Subcutaneous abdominal adipose tissue (tissue), 5 donors: ENCODE results near the gene SIGLEC9.
A peak's percentile ranks its signal among the peaks of the same experiment; 100 is the strongest.

Experiments
- H3K27ac ChIP-seq: one replicate; pipeline ENCODE4 v1.7.0; 2013; ENCODE audit warnings: low read depth, mild to moderate bottlenecking, inconsistent platforms, low read length, moderate library complexity
- H3K27me3 ChIP-seq, 5 donors: one replicate each; pipeline ENCODE4 v1.7.0; 2013; ENCODE audit warnings: low read length in 5 of 5, inconsistent platforms in 1 of 5; ENCODE audit not compliant: control insufficient read depth in 5 of 5, insufficient read depth in 4 of 5
- H3K36me3 ChIP-seq, 5 donors: one replicate each; pipeline ENCODE4 v1.7.0; 2013; ENCODE audit warnings: low read length in 5 of 5; ENCODE audit not compliant: control insufficient read depth in 5 of 5, insufficient read depth in 5 of 5
- H3K4me1 ChIP-seq, 5 donors: one replicate each; pipeline ENCODE4 v1.7.0; 2013; ENCODE audit warnings: low read length in 5 of 5, mild to moderate bottlenecking in 3 of 5, moderate library complexity in 1 of 5; ENCODE audit not compliant: control insufficient read depth in 5 of 5, insufficient read depth in 5 of 5
- H3K4me3 ChIP-seq, 5 donors: one replicate each; pipeline ENCODE4 v1.7.0; 2013; ENCODE audit warnings: low read length in 5 of 5, low read depth in 1 of 5
- H3K9ac ChIP-seq, 5 donors: one replicate each; pipeline ENCODE4 v1.7.0; 2013; ENCODE audit warnings: low read length in 5 of 5, mild to moderate bottlenecking in 4 of 5, moderate library complexity in 3 of 5
- H3K9me3 ChIP-seq, 5 donors: one replicate each; pipeline ENCODE4 v1.7.0; 2013; ENCODE audit warnings: low read length in 5 of 5; ENCODE audit not compliant: control insufficient read depth in 5 of 5
- donor health status: healthy.
- donor health status: healthy.
- donor health status: healthy.
- donor health status: healthy.
- donor health status: healthy.

SIGLEC9 gene

GRCh38 chr19:51084505-51084904 lies 40.2 kb upstream of the SIGLEC9 start:
- Histone ChIP-seq H3K4me1 (peaks cover 0 to 3% (median 0%) of the 10 kb centered on the region in 5 donors), H3K27me3 (peaks cover 3 to 23% (median 13%) of the 10 kb centered on the region in 5 donors), H3K36me3 (peaks cover 0 to 2% (median 0%) of the 10 kb centered on the region in 5 donors), H3K9ac (no peak overlapping the region), H3K27ac (no peak overlapping the region), H3K4me3 (no peak overlapping the region), H3K9me3 (no peaks in the 10 kb centered on the region)

DNA sequence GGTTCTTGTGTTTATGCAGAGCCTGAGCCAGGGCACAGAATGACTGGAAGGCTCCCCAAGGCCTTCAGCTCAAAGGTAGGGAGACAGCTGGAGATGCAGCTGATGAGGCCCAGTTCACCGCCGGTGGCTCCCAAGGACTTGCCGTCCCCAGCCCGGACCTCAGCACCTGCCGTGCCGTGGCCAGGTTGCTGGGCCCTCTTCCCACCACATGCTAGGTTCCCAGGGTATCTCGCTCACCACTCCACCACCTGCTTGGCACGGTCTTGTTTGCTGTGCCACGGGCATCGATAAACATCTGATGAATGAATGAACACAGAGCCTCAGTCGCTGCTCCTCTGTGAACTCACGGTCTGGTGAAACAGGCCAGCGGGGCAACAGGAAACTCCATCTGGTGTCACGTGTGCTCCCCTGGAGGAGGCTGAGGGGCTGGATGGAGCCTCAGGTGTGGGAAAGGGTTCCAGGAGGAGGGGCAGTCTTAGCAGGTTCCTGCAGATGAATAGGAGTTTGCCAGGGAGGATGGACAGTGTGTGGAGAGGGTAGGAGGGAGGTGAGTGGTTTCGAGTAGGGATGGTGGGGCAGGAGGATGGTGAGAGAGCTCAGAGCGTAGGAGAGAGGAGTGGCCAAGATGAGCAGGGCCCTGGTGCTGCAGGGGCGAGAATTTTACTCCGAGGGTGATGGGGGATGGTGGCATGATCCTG lies 38.4 kb upstream of the SIGLEC9 start:
- Histone ChIP-seq H3K36me3 (peaks cover 0 to 2% (median 0%) of the 10 kb centered on the region in 5 donors), H3K27ac (no peak overlapping the region), H3K4me3 (no peak overlapping the region), H3K9me3 (no peaks in the 10 kb centered on the region), H3K27me3 (peaks cover 3 to 26% (median 13%) of the 10 kb centered on the region in 5 donors), H3K4me1 (no peaks in the 10 kb centered on the region), H3K9ac (no peak overlapping the region)

DNA sequence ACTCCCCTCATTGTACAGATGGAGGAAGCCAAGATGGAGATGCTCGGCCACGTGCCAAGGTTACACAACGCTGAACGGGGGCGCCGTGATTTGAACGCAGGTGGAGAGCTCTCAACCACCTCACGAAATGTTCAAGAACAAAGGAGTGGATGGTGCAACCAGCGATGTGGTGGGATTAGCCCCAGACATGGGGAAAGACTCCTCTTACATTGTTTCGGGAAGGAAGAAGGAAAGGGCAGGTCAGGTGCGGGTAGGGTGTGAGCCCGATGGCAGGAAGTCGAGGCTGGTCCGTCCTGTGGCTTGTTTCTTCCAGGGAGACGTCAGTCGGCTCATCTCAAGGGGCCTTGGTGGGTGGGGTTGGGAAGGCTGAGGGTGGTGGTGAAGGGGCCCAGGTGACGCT lies 34.9 kb upstream of the SIGLEC9 start:
- no peak overlapping the region for H3K9ac ChIP-seq
- peaks cover 0 to 2% (median 0%) of the 10 kb centered on the region in 5 donors for H3K36me3 ChIP-seq
- no peaks in the 10 kb centered on the region for H3K9me3 ChIP-seq
- H3K4me1 ChIP-seq, result no peaks in the 10 kb centered on the region
- H3K27ac ChIP-seq, result no peak overlapping the region
- peaks cover 0 to 11% (median 0%) of the 10 kb centered on the region in 5 donors for H3K27me3 ChIP-seq
- no peak overlapping the region for H3K4me3 ChIP-seq

DNA sequence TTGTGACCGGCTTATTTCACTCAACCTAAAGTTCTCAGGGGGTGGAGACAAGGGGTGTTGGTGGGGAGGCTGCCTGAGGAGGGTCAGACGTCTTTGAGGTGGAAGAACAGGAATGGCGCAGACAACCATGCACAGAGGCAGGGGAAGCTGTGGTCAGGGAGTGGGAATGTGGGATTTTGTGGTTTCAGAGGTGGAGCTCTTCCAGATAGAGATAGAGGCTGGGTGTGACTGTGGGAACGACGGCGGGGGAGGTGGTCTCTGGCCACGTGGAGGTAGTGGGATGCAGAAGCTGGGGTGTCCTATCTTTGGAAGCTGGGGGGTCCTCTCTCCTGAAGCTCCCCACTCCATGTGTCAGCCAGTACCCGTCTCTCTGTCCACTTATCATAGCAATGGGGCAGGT lies 34.2 kb upstream of the SIGLEC9 start:
- no peaks in the 10 kb centered on the region for H3K4me1 ChIP-seq
- H3K36me3 ChIP-seq, result peaks cover 0 to 2% (median 0%) of the 10 kb centered on the region in 5 donors
- no peaks in the 10 kb centered on the region for H3K9me3 ChIP-seq
- no peak overlapping the region for H3K9ac ChIP-seq
- H3K27ac ChIP-seq, result no peak overlapping the region
- no peak overlapping the region for H3K4me3 ChIP-seq
- H3K27me3 ChIP-seq, result peaks cover 0 to 11% (median 0%) of the 10 kb centered on the region in 5 donors

GRCh38 chr19:51091126-51091525 lies 33.6 kb upstream of the SIGLEC9 start:
- no peak overlapping the region for H3K4me3 ChIP-seq
- peaks cover 0 to 11% (median 0%) of the 10 kb centered on the region in 5 donors for H3K27me3 ChIP-seq
- H3K27ac ChIP-seq, result no peak overlapping the region
- no peaks in the 10 kb centered on the region for H3K9me3 ChIP-seq
- no peak overlapping the region for H3K9ac ChIP-seq
- no peaks in the 10 kb centered on the region for H3K4me1 ChIP-seq
- H3K36me3 ChIP-seq, result peaks cover 0 to 2% (median 0%) of the 10 kb centered on the region in 5 donors

GRCh38 chr19:51091895-51092873 lies 32.5 kb upstream of the SIGLEC9 start:
- Histone ChIP-seq H3K36me3 (peaks cover 0 to 2% (median 0%) of the 10 kb centered on the region in 5 donors), H3K4me1 (peaks cover 0 to 6% (median 0%) of the 10 kb centered on the region in 5 donors), H3K9ac (peak overlapping the region in 1 of 5 donors; percentile 5), H3K4me3 (no peak overlapping the region), H3K9me3 (no peaks in the 10 kb centered on the region), H3K27ac (no peak overlapping the region), H3K27me3 (peaks cover 0 to 6% (median 0%) of the 10 kb centered on the region in 5 donors)

DNA sequence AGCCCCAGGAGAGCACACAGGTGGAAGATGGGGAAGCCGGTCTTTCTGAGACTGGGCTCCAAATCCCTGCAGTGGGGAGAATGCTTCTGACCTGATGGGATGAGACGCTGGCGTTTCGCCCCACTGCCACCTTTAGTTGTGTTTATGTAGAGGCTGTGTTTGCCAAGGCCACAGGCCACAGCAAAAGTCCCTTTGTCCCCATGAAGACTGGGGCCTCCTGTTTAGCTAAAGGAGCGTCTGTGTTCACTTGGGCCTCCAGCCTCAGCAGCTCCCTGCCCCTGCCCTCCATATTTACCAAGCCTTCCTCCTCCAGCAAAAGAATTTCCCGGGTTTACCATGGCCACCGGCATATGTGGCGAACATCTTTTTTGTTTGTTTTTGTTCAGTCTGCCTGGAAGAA lies 31.6 kb upstream of the SIGLEC9 start:
- Histone ChIP-seq H3K4me3 (no peak overlapping the region), H3K27ac (no peak overlapping the region), H3K4me1 (peaks cover 0 to 8% (median 2%) of the 10 kb centered on the region in 5 donors), H3K27me3 (peaks cover 0 to 6% (median 0%) of the 10 kb centered on the region in 5 donors), H3K9ac (peak overlapping the region in 1 of 5 donors; percentile 5), H3K9me3 (no peaks in the 10 kb centered on the region), H3K36me3 (peaks cover 0 to 7% (median 5%) of the 10 kb centered on the region in 5 donors)

DNA sequence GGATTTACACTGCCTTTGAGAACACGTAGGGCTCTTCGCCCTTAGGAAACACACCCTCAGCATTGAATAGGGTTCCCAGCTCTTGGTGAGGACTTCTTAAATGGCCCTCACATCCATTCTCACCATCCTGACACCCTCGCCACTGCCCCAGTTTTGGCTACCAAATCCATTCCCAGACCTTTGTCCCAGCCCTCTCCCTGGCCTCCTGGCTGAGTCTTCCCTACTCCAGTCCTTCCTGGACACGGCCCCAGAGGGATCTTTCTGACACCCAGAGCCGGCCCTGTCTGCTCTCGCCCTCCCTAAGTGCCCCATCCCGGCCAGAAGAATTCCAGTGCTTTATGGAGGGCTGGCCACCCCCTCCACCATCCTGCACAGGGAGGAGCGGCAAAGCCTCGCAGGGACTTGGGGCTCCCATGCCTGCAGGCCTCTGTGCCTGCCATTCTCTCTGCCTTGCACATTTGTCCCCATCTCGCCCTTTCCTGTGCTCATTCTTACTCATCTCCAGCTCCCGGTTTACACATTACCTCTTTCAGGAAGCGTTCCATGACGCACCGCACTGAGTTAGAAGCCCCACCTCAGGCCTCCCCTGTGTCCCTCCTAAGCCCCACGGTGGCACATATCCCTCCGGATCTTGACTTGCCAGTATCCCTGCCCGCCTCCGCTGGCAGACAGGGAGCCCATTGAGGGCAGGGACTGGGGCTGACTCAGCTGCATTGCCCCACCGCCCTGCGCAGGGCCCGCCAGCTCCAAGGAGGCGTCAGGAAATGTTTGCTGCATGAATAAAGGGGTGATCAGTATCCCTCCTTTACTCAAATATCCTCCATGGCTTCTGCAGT lies 31.0 kb upstream of the SIGLEC9 start:
- H3K27ac ChIP-seq, result no peak overlapping the region
- peaks cover 0 to 10% (median 3%) of the 10 kb centered on the region in 5 donors for H3K4me1 ChIP-seq
- no peak overlapping the region for H3K4me3 ChIP-seq
- peaks cover 0 to 6% (median 0%) of the 10 kb centered on the region in 5 donors for H3K27me3 ChIP-seq
- no peaks in the 10 kb centered on the region for H3K9me3 ChIP-seq
- H3K9ac ChIP-seq, result no peak overlapping the region
- peaks cover 0 to 10% (median 6%) of the 10 kb centered on the region in 5 donors for H3K36me3 ChIP-seq

- no peaks in the 10 kb centered on the region for H3K27me3 ChIP-seq
- H3K9ac ChIP-seq, result no peak overlapping the region
- peaks cover 0 to 20% (median 11%) of the 10 kb centered on the region in 5 donors for H3K4me1 ChIP-seq
- no peaks in the 10 kb centered on the region for H3K9me3 ChIP-seq
- H3K4me3 ChIP-seq, result no peak overlapping the region
- H3K36me3 ChIP-seq, result peaks cover 0 to 16% (median 10%) of the 10 kb centered on the region in 5 donors
- H3K27ac ChIP-seq, result no peak overlapping the region
These were observed 29.9 kb upstream of the SIGLEC9 start for GRCh38 chr19:51094696-51095279.
